Globus pallidus (tissue), 1 donor: ENCODE results near the gene KCNN4.
"Not testable (repeated sequence)": the region's sequence is repeated elsewhere in the genome, so short reads cannot be mapped to it uniquely, and the experiment has no call there.

Experiments used
- DNase-seq: peaks from one replicate; pipeline ENCODE4 v3.0.0-alpha.2; 2015; ENCODE audit warnings: low spot score

KCNN4 gene

DNA sequence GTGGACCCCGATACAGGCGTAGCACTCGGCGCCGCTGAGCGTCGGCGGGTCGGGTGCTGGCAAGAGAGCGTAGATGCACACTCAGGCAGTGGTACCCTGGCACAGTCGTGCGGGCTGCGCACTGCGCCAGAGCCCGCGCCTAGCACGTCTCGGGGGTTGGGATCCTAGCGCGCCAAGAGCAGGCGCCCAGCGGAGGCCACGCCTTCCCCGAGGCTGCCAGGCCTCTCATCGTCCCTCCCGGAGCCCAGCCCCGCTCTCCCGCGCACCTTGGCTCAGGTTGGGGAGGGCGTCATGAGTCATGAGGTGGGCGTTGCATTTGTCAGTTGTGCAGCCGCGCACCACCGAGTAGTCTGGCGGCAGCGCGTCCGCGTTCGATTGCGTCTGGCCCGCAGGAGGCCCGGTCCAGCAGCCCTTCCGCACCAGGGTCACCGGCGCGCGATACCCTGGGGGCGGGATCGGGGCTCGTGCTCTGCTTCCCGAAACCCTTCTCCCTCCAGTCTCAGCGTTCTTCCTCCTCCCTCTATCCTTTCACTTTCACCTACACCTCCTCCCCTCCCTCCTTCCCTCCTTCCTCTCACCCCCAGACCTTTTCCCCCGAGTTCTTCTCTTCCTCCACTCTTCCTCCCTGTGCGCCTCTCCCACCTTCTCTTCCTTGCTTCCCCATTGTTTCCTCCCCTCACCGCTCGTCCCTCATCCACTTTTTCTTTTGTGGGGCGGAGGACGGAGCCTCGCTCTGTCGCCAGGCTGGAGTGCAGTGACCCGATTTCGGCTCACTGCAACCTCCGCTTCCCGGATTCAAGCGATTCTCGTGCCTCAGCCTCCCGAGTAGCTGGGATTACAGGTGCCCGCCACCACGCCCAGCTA lies 18.0 kb upstream of the KCNN4 start:
- DNase-seq = no peak

DNA sequence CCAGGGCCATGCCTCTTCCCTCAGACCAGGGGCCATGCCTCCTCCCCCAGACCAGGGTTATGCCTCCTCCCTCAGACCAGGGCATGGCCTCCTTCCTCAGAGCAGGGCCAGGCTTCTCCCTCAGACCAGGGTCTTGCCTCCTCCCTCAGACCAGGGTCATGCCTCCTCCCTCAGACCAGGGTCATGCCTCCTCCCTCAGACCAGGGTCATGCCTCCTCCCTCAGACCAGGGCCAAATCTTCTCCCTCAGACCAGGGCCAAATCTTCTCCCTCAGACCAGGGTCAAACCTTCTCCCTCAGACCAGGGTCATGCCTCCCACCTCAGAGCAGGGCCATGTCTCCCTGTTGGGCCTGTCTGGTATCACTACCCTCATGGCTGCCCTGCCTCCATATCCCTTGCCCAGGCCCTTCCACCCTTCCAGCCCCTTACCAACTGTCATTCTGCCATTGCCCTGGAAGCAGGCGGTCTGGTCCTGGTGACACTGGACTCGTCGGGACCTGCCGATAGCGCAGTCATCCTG lies 17.3 kb upstream of the KCNN4 start:
- no peak for DNase-seq

DNA sequence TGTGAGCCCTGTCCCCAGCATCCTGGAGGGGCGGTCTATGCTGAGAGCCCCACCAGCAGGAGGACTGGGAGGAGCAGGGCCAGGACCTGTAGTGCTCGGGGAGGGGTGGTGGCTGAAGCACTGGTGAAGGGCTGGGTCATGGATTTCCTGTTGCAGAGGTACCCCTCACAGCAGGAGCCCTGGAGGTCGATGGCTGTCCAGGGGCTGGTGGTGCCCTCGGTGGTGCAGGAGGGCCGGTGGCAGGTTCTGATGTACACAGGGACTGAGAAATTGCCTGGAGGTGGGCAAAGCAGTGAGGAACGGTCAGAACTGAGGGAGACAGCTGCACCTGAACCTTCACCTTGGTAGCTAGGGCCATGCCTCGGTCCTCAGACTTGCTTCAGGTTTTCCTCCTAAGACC lies 16.8 kb upstream of the KCNN4 start:
- DNase-seq = no peak

DNA sequence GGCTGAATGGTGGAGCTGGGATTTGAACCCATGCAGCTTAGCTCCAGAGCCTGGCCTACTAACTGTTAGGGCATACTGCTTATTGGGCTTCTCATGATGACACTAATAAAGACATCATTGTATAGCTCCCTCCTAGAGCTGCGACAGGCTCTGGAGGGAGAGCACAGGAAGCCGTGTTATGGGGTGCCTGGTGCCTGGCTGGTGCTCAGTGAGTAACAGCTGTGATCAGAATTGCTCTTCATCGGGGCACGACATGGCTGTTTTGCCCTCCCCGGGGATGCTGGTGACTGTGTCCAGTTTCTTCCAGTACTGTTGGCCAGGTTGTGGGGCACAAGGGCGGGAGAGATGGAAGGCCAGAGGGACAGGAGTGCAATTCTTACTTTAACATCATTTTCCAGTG lies 16.3 kb upstream of the KCNN4 start:
- DNase-seq = no peak

GRCh38 chr19:43790587-43790986 lies 9.8 kb upstream of the KCNN4 start:
- DNase-seq = no peak

DNA sequence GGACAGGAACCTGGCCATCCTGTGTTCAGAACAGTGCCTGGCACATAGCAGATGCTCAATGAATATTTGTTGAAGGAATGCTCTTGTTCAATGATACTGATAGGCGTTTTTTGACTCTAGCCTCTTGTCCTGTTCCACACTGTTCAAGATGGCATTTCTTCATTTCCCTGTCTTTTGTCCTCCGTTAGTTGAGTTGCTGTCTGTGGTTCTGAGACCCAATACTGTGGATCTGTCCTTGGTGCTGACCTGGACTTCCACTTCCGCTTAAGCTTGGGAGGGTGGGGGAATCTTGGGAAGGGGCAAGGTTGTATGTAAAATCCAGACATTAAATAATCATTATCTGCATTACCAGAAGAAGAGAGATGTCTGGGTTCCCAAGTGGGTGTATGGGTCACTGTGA lies 8.3 kb upstream of the KCNN4 start:
- DNase-seq = no peak

- no peak for DNase-seq
Measured at GRCh38 chr19:43786665-43787064, 5.9 kb upstream of the KCNN4 start.

GRCh38 chr19:43784981-43785808 lies 4.4 kb upstream of the KCNN4 start:
- peak; percentile 55 for DNase-seq

GRCh38 chr19:43784241-43784980 lies 3.6 kb upstream of the KCNN4 start:
- no peak for DNase-seq

- no peak for DNase-seq
Measured at GRCh38 chr19:43783636-43784035, 2.9 kb upstream of the KCNN4 start.

- no peak for DNase-seq
Measured at GRCh38 chr19:43782689-43783231, 2.0 kb upstream of the KCNN4 start.

DNA sequence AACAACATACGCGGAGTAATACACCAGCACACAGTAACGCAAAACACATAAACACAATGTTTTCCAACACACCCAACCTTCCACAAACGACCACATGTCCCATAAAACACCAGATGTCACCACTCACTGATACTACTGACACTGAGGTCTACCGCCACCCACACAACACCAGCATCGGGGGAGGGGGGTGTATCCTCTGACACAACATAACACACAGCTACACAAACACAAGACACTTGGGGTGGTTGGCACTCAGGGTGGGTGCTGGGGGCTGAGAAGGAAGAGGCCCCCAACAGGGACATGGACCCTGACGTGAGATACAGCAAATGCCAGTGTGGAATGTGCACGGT lies 1.5 kb upstream of the KCNN4 start:
- no peak for DNase-seq

DNA sequence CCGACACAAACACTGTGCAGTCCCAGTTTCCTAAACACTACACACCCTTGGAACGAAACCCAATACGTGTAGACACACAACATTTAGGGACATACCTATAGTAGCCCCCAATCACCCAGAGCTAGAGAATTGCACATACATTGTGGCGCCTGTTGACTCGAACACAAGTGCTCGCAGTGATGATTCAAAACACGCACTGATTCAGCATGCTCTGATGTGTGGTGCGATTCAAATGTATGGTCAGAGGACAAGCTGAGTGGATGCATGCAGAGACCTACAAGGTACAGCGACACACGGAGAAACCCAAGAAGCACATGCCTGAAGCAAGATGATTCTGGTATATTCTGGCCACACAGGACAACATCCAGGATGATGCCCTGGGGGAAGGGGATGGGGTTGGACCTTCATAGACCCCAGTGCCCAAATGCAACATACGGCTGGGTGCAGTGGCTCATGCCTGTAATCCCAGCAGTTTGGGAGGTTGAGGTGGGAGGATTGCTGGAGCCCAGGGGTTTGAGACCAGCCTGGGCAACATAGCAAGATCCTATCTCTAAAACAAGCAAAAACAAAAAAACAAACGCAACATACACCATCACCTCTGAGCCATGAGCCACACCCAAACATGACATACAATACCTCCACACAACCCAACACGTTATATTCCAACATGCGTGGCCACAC lies 997 bp upstream of the KCNN4 start:
- no peak for DNase-seq

DNA sequence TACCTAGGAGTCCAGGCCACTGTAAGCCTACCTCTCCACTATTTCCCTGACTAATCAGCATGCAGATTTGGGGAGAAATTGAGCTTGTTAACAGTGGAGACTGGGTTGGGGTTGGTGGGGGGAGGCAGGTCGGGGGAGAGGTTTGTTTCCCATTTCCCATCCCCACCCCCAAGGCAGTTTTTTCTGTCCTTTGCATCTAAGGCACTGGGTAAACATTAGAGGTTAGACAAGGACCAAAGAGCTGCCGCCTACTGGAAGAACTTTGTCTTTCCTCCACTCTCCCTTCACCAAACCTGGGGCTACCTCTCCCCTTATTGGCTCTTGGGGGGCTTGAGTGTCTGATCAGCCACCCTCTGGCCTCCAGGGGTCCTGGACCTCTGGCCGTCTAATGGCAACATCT lies 953 bp downstream of the KCNN4 start:
- DNase-seq = no peak

- DNase-seq = no peak
Measured at GRCh38 chr19:43779147-43779819, 1.5 kb downstream of the KCNN4 start.

GRCh38 chr19:43778651-43779050 lies 2.1 kb downstream of the KCNN4 start:
- DNase-seq = no peak

DNA sequence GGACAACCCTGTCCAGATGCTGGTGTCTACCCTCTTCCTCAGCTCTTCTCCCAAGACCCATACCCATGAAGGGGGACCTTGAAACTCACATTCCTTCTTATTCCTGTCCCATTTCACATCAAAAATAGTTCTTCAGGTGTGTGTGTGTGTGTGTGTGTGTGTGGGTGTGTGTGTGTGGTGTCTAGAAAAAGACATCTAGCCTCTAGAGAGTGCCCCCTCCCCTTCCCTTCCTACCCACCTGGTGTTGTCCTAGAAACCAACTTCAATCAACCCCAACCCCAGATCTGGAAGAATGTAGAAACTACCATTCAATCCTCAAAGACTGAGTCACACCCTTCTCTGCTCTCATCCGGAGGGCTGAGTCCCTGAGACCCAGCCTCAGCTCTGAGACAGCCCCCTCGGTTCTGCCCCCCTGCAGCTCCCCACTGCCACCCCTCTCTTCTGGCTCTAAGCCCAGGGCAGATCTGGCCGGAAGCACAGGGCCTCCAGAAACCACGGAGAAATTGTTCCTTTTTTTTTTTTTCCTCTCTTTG lies 3.5 kb downstream of the KCNN4 start:
- peak; percentile 28 for DNase-seq

- DNase-seq = no peak
Measured at GRCh38 chr19:43776286-43776685, 4.5 kb downstream of the KCNN4 start.

- DNase-seq = no peak
Measured at GRCh38 chr19:43775299-43775890, 5.4 kb downstream of the KCNN4 start.

DNA sequence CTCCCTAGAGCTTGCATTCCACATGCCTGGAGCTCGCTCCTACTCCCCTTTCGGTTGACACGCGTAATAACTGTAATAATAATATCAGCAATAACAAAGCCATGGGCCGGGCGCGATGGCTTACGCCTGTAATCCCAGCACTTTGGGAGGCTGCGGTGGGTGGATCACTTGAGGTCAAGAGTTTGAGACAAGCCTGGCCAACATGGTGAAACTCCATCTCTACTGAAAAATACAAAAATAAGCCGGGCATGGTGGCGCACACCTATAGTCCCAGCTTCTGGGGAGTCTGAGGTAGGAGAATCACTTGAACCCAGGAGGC lies 5.9 kb downstream of the KCNN4 start:
- not testable (repeated sequence) for DNase-seq
